HG03469 (cell line): ENCODE results near the gene SLIT2.

Experiments used
- ATAC-seq: cut with Tn5 transposase; IDR thresholded peaks from one replicate; pipeline ENCODE4 v1.9.1; 2021; ENCODE audit warnings: mild to moderate bottlenecking, moderate library complexity, moderate number of reproducible peaks; ENCODE audit not compliant: unreplicated experiment

Gene SLIT2

GRCh38 chr4:20299515-20299914, 47.8 kb downstream of the SLIT2 start:
- ATAC-seq = no peak

GRCh38 chr4:20301161-20301560, 49.5 kb downstream of the SLIT2 start:
- ATAC-seq = no peak
